Gastroesophageal sphincter (tissue), 4 donors: Measurements from ENCODE around the gene FCN2. TPM values are rescaled to one million over a fixed set of nuclear protein-coding genes. Genes with fewer than 3 reads are reported as not detected.

ENCODE experiments used
- ATAC-seq: fragments of 150-250 bp; one replicate; pipeline ENCODE4 v1.9.1; 2016; ENCODE audit warnings: mild to moderate bottlenecking, moderate library complexity
- H3K27ac ChIP-seq, 4 donors: fragments of 200-600 bp; sonication (generic) in 3 of 4; 1 replicate in 3 of 4; 2 replicates in 1 of 4; pipeline ENCODE4 v1.5.1; 2016 to 2019
- H3K27me3 ChIP-seq: fragments of 200-600 bp; sonication (generic); one replicate; pipeline ENCODE4 v1.5.1; 2019
- H3K36me3 ChIP-seq, 2 donors: fragments of 200-600 bp; sonication (generic); one replicate each; pipeline ENCODE4 v1.5.1; 2019; ENCODE audit warnings: control low read depth in 1 of 2
- H3K4me1 ChIP-seq, 3 donors: fragments of 200-600 bp; sonication (generic); 1 replicate in 2 of 3; 2 replicates in 1 of 3; pipeline ENCODE4 v1.5.1; 2016 to 2019; ENCODE audit warnings: control low read depth in 2 of 3
- H3K4me3 ChIP-seq, 2 donors: fragments of 200-600 bp; sonication (generic); one replicate each; pipeline ENCODE4 v1.5.1; 2019; ENCODE audit warnings: mild to moderate bottlenecking in 1 of 2, moderate library complexity in 1 of 2
- H3K9me3 ChIP-seq, 3 donors: fragments of 200-600 bp; sonication (generic); one replicate each; pipeline ENCODE4 v1.5.1; 2017 to 2019; ENCODE audit warnings: control low read depth in 2 of 3
- CTCF ChIP-seq, 4 experiments: fragments of 200-600 bp in 2 of 4; fragments of 450-650 bp in 2 of 4; sonication (generic) in 1 of 4; IDR thresholded peaks; one replicate each; pipeline ENCODE4 v1.5.1; 2017 to 2019; ENCODE audit warnings: antibody characterized with exemption in 4 of 4, mild to moderate bottlenecking in 2 of 4, moderate library complexity in 2 of 4
- EP300 ChIP-seq: sonication (generic); formaldehyde crosslinking; IDR thresholded peaks from one replicate; pipeline ENCODE4 v1.6.1; 2017; ENCODE audit warnings: antibody characterized with exemption, mild to moderate bottlenecking
- POLR2A ChIP-seq, 2 donors: fragments of 450-650 bp; IDR thresholded peaks; one replicate each; pipeline ENCODE4 v1.6.1; 2017; ENCODE audit warnings: antibody characterized with exemption in 2 of 2, mild to moderate bottlenecking in 2 of 2, moderate library complexity in 1 of 2
- POLR2AphosphoS5 ChIP-seq: sonication (generic); formaldehyde crosslinking; IDR thresholded peaks from one replicate; pipeline ENCODE4 v1.6.1; 2017; ENCODE audit warnings: antibody characterized with exemption
- WGBS, 2 donors: methylation state at CpG; one replicate each; pipeline ENCODE4 v1.1.5; 2018; ENCODE audit warnings: low coverage in 1 of 2; 5-methylcytosine and 5-hydroxymethylcytosine counted together
- total RNA-seq, 4 donors: library from RNA; depleted of rRNA; stranded (reverse); fragments of >200 nt; gene quantifications; one replicate each; pipeline ENCODE4 v1.1.0, GENCODE V29; 2016

The FCN2 gene
- total RNA-seq, 4 donors from 2014 or later = not detected

GRCh38 chr9:134895908-134896833 is 15.6 kb downstream of the FCN2 start:
- ATAC-seq = peak; percentile 73
- H3K4me1 ChIP-seq = peaks cover 0 to 30% (median 16%) of the 10 kb centered on the region in 3 donors
- H3K9me3 ChIP-seq = peaks cover 0 to 15% (median 0%) of the 10 kb centered on the region in 3 donors
- 27 to 28% methylated on average over 8 to 10 of the region's 14 CpGs for WGBS, 2 donors
- H3K27me3 ChIP-seq = peaks cover 14% of the 10 kb centered on the region
- H3K4me3 ChIP-seq = no peak overlapping the region
- TF ChIP-seq POLR2AphosphoS5 = peak; percentile 42
- TF ChIP-seq POLR2A (IDR thresholded peaks at IDR 0.05) = no peak
- H3K27ac ChIP-seq = peak overlapping the region in 3 of 4 donors; percentile 54 to 70 (median 67)
- no peaks in the 10 kb centered on the region for H3K36me3 ChIP-seq

- whole genome bisulfite sequencing, 2 donors = 58 to 59% methylated on average over 14 of the region's 14 CpGs
These were observed 16.4 kb downstream of the FCN2 start for GRCh38 chr9:134896834-134897583.

GRCh38 chr9:134897584-134898170 is 17.1 kb downstream of the FCN2 start:
- H3K27ac ChIP-seq = peak overlapping the region in 3 of 4 donors; percentile 1 to 70 (median 56)
- H3K27me3 ChIP-seq = peaks cover 14% of the 10 kb centered on the region
- no peak for ATAC-seq
- peaks cover 0 to 15% (median 0%) of the 10 kb centered on the region in 3 donors for H3K9me3 ChIP-seq
- WGBS, 2 donors = 57 to 75% methylated on average over 1 to 2 of the region's 2 CpGs
- no peak overlapping the region for H3K4me3 ChIP-seq
- H3K4me1 ChIP-seq = peaks cover 0 to 30% (median 16%) of the 10 kb centered on the region in 3 donors
- no peaks in the 10 kb centered on the region for H3K36me3 ChIP-seq
- TF ChIP-seq CTCF (IDR thresholded peaks at IDR 0.05) = no peak
- peak; percentile 22 for TF ChIP-seq POLR2AphosphoS5

More at GRCh38 chr9:134896834-134897583, 16.4 kb downstream of the FCN2 start:
- no peak for ATAC-seq
- Histone ChIP-seq H3K27me3 (peaks cover 14% of the 10 kb centered on the region), H3K9me3 (peaks cover 0 to 15% (median 0%) of the 10 kb centered on the region in 3 donors), H3K27ac (peak overlapping the region in 3 of 4 donors; percentile 54 to 70 (median 67)), H3K4me3 (no peak overlapping the region), H3K4me1 (peaks cover 0 to 30% (median 16%) of the 10 kb centered on the region in 3 donors), H3K36me3 (no peaks in the 10 kb centered on the region)
- TF ChIP-seq CTCF (IDR thresholded peaks at IDR 0.05) = no peak
- TF ChIP-seq EP300 = no peak
- no peak for TF ChIP-seq POLR2A (IDR thresholded peaks at IDR 0.05)
- TF ChIP-seq POLR2AphosphoS5 = no peak

DNA sequence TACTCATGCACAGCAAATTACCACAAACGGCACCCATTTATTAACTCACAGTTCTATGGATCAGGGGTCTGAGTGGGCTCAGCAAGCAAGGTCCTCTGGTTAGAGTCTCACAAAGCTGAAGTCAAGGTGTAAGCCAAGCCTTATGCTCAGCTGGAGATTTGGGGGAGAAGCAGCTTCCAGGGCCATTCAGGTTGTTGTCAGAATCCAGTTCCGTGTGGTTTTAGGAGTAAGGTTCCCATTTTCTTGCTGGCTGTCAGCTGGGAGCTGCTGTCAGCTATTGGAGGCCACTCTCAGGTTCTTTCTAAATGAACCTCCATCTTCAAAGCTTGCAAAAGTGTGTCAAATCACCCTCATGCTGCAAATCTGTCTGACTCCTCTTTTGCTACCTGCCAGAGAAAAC is 17.7 kb downstream of the FCN2 start:
- Histone ChIP-seq H3K9me3 (peaks cover 0 to 15% (median 0%) of the 10 kb centered on the region in 3 donors), H3K4me3 (no peak overlapping the region), H3K27me3 (peaks cover 11% of the 10 kb centered on the region), H3K36me3 (no peaks in the 10 kb centered on the region), H3K27ac (peak overlapping the region in 2 of 4 donors; percentile 1 to 56), H3K4me1 (peaks cover 0 to 30% (median 16%) of the 10 kb centered on the region in 3 donors)
- 50 to 75% methylated on average over 2 of the region's 2 CpGs for whole genome bisulfite sequencing, 2 donors
- no peak for ATAC-seq
- TF ChIP-seq EP300 (no peak), CTCF (IDR thresholded peaks at IDR 0.05) (no peak), POLR2AphosphoS5 (no peak), POLR2A (IDR thresholded peaks at IDR 0.05) (no peak)

GRCh38 chr9:134899168-134899567 is 18.6 kb downstream of the FCN2 start:
- WGBS, 2 donors = 91 to 95% methylated on average over 3 of the region's 3 CpGs
- H3K36me3 ChIP-seq = no peaks in the 10 kb centered on the region
- TF ChIP-seq CTCF (IDR thresholded peaks at IDR 0.05) (no peak), POLR2AphosphoS5 (no peak), EP300 (no peak), POLR2A (IDR thresholded peaks at IDR 0.05) (no peak)
- no peak overlapping the region for H3K4me3 ChIP-seq
- no peak overlapping the region for H3K27ac ChIP-seq
- H3K27me3 ChIP-seq = peaks cover 7% of the 10 kb centered on the region
- H3K4me1 ChIP-seq = peaks cover 0 to 30% (median 16%) of the 10 kb centered on the region in 3 donors
- peaks cover 0 to 15% (median 0%) of the 10 kb centered on the region in 3 donors for H3K9me3 ChIP-seq
- no peak for ATAC-seq
